MCF 10A (cell line): Measurements from ENCODE around the gene HSPBAP1. TPM values are rescaled to one million over a fixed set of nuclear protein-coding genes. Genes with fewer than 3 reads are reported as not detected.

Experiments used
- BruUV-seq: library from RNA; stranded (reverse); fragments of 400-500 nt; replicated peaks from 2 replicates; lab custom pipeline; 2021; lab: Mats Ljungman, UMichigan
- CTCF ChIA-PET: fragments of 300-600 bp; sonication (Branson Sonifier 250); formaldehyde crosslinking; extraction: SDS; loops from one replicate; lab custom pipeline; 2021; ENCODE audit warnings: antibody characterized with exemption, inconsistent platforms; lab: Yijun Ruan, JAX
- POLR2A ChIA-PET: fragments of 300-600, 350-650 bp; sonication (Branson Sonifier 250); formaldehyde crosslinking; extraction: SDS; loops from one replicate; lab custom pipeline; 2020; ENCODE audit warnings: antibody characterized with exemption, inconsistent platforms; lab: Yijun Ruan, JAX
- DNase-seq: peaks from one replicate; pipeline ENCODE4 v3.0.0-alpha.2; 2018; ENCODE audit not compliant: unreplicated experiment
- H3K27ac Mint-ChIP-seq: one replicate; pipeline ENCODE4 v1.8.0; 2022; ENCODE audit warnings: mild to moderate bottlenecking, low read depth, mixed read lengths; ENCODE audit not compliant: unreplicated experiment
- H3K27me3 Mint-ChIP-seq: one replicate; pipeline ENCODE4 v1.8.0; 2022; ENCODE audit warnings: mixed read lengths; ENCODE audit not compliant: insufficient read depth, unreplicated experiment
- H3K36me3 Mint-ChIP-seq: one replicate; pipeline ENCODE4 v1.8.0; 2022; ENCODE audit warnings: mild to moderate bottlenecking, moderate library complexity, mixed read lengths; ENCODE audit not compliant: insufficient read depth, unreplicated experiment
- H3K4me1 Mint-ChIP-seq: one replicate; pipeline ENCODE4 v1.8.0; 2022; ENCODE audit warnings: mixed read lengths; ENCODE audit not compliant: insufficient read depth, unreplicated experiment
- H3K4me3 Mint-ChIP-seq: one replicate; pipeline ENCODE4 v1.8.0; 2022; ENCODE audit warnings: mild to moderate bottlenecking, moderate library complexity, mixed read lengths; ENCODE audit not compliant: unreplicated experiment
- H3K9me3 Mint-ChIP-seq: one replicate; pipeline ENCODE4 v1.8.0; 2022; ENCODE audit warnings: mixed read lengths; ENCODE audit not compliant: unreplicated experiment
- CTCF ChIP-seq: fragments of 200-600 bp; IDR thresholded peaks from one replicate; pipeline ENCODE4 v1.8.0; 2022; ENCODE audit warnings: antibody characterized with exemption, mild to moderate bottlenecking; ENCODE audit not compliant: unreplicated experiment
- intact Hi-C: fragments of 100-400 bp; cut with micrococcal nuclease; formaldehyde crosslinking; loops from 2 replicates; pipeline ENCODE4 v1.14.1; 2022
- total RNA-seq: library from RNA; stranded (reverse); gene quantifications from 2 replicates; pipeline ENCODE4 v1.2.3, GENCODE V29; 2022

HSPBAP1 gene
- total RNA-seq, 1 experiment from 2014 or later, result 11.3 TPM

- DNase-seq, result no peak
- TF ChIP-seq CTCF, result no peak
- Mint-ChIP-seq H3K9me3 (no peaks in the 10 kb centered on the region), H3K4me1 (peaks cover 7% of the 10 kb centered on the region), H3K4me3 (no peak overlapping the region), H3K27me3 (no peaks in the 10 kb centered on the region), H3K36me3 (peaks cover 15% of the 10 kb centered on the region), H3K27ac (no peak overlapping the region)
- BruUV-seq, result no TSS peak
- ChIA-PET POLR2A (interaction anchor here (0.9 to 1.4 kb wide), 3 partner anchors 12 to 17 kb away, joined by 3 to 4 read pairs (median 3); no protein-coding TSS in a partner anchor), CTCF (interaction anchor here (0.7 to 1.7 kb wide), 3 partner anchors 10 to 791 kb away, joined by 3 to 7 read pairs (median 4); no protein-coding TSS in a partner anchor)
- intact Hi-C loops, result no loop called here
Observed at GRCh38 chr3:122774564-122774963, 19.1 kb downstream of the HSPBAP1 start.

- BruUV-seq, result no TSS peak
- intact Hi-C loops, result no loop called here
- peaks cover 20% of the 10 kb centered on the region for H3K36me3 Mint-ChIP-seq
- DNase-seq, result no peak
- no peak overlapping the region for H3K4me3 Mint-ChIP-seq
- H3K4me1 Mint-ChIP-seq, result peaks cover 7% of the 10 kb centered on the region
- ChIA-PET POLR2A (interaction anchor here (0.7 to 1.4 kb wide), 3 partner anchors 13 to 162 kb away, joined by 3 to 4 read pairs (median 4); no protein-coding TSS in a partner anchor), CTCF (interaction anchor here (0.6 to 1.7 kb wide), 4 partner anchors 11 to 167 kb away, joined by 3 to 7 read pairs (median 4); no protein-coding TSS in a partner anchor)
- H3K9me3 Mint-ChIP-seq, result no peaks in the 10 kb centered on the region
- TF ChIP-seq CTCF, result no peak
- H3K27ac Mint-ChIP-seq, result no peak overlapping the region
- no peaks in the 10 kb centered on the region for H3K27me3 Mint-ChIP-seq
Observed at GRCh38 chr3:122773944-122774509, 19.6 kb downstream of the HSPBAP1 start.

- peaks cover 22% of the 10 kb centered on the region for H3K36me3 Mint-ChIP-seq
- H3K4me1 Mint-ChIP-seq, result peaks cover 14% of the 10 kb centered on the region
- H3K4me3 Mint-ChIP-seq, result no peak overlapping the region
- H3K27ac Mint-ChIP-seq, result no peak overlapping the region
- CTCF ChIA-PET, result interaction anchor here (0.8 to 1.7 kb wide), 3 partner anchors 12 to 18 kb away, joined by 3 to 4 read pairs (median 4); no protein-coding TSS in a partner anchor
- no peaks in the 10 kb centered on the region for H3K27me3 Mint-ChIP-seq
- intact Hi-C loops, result no loop called here
- no peak for TF ChIP-seq CTCF
- H3K9me3 Mint-ChIP-seq, result no peaks in the 10 kb centered on the region
- no peak for DNase-seq
- POLR2A ChIA-PET, result interaction anchor here (0.9 to 1.0 kb wide), 2 partner anchors 12 to 21 kb away, joined by 5 to 6 read pairs; partner anchors contain the start of gene HSPBAP1
- no TSS peak for BruUV-seq
Observed at GRCh38 chr3:122772827-122773226, 20.8 kb downstream of the HSPBAP1 start.

GRCh38 chr3:122770521-122771202 lies 23.0 kb downstream of the HSPBAP1 start:
- H3K27ac Mint-ChIP-seq, result no peak overlapping the region
- peaks cover 14% of the 10 kb centered on the region for H3K4me1 Mint-ChIP-seq
- no peak for TF ChIP-seq CTCF
- H3K9me3 Mint-ChIP-seq, result no peaks in the 10 kb centered on the region
- no TSS peak for BruUV-seq
- ChIA-PET CTCF (interaction anchor here (0.6 to 1.3 kb wide), 3 partner anchors 14 to 207 kb away, joined by 3 to 5 read pairs (median 3); no protein-coding TSS in a partner anchor), POLR2A (interaction anchor here (0.5 to 1.3 kb wide), 2 partner anchors 20 to 416 kb away, joined by 3 read pairs; no protein-coding TSS in a partner anchor)
- intact Hi-C loops, result no loop called here
- H3K36me3 Mint-ChIP-seq, result peaks cover 24% of the 10 kb centered on the region
- H3K27me3 Mint-ChIP-seq, result no peaks in the 10 kb centered on the region
- H3K4me3 Mint-ChIP-seq, result no peak overlapping the region
- no peak for DNase-seq
